H9 (cell line): ENCODE measurements around the gene MN1. TPM values are rescaled to one million over a fixed set of nuclear protein-coding genes. Genes with fewer than 3 reads are reported as not detected.

Experiments
- DNase-seq: peaks from one replicate; pipeline ENCODE4 v3.0.0-alpha.2; 2017
- H2AFZ ChIP-seq: one replicate; pipeline ENCODE4 v1.6.1; 2013; ENCODE audit warnings: mild to moderate bottlenecking, low read length, control low read depth, moderate library complexity
- H2AK5ac ChIP-seq: 2 replicates; pipeline ENCODE4 v1.6.1; 2013; ENCODE audit warnings: low read length, control low read depth, mixed read lengths; ENCODE audit not compliant: insufficient read length
- H2BK120ac ChIP-seq: one replicate; pipeline ENCODE4 v1.6.1; 2013; ENCODE audit warnings: low read depth, mild to moderate bottlenecking, low read length, control low read depth, inconsistent platforms; ENCODE audit not compliant: poor library complexity, severe bottlenecking
- H2BK12ac ChIP-seq: 2 replicates; pipeline ENCODE4 v1.6.1; 2013; ENCODE audit warnings: low read length, control low read depth, mixed read lengths, low read depth; ENCODE audit not compliant: insufficient read length
- H2BK15ac ChIP-seq: 2 replicates; pipeline ENCODE4 v1.6.1; 2013; ENCODE audit warnings: low read depth, low read length, control low read depth
- H2BK20ac ChIP-seq: one replicate; pipeline ENCODE4 v1.6.1; 2013; ENCODE audit warnings: low read depth, mild to moderate bottlenecking, low read length, control low read depth, inconsistent platforms; ENCODE audit not compliant: poor library complexity, severe bottlenecking
- H2BK5ac ChIP-seq: 2 replicates; pipeline ENCODE4 v1.6.1; 2013; ENCODE audit warnings: low read length, control low read depth, mixed read lengths; ENCODE audit not compliant: insufficient read length
- H3K14ac ChIP-seq: 2 replicates; pipeline ENCODE4 v1.6.1; 2013; ENCODE audit warnings: low read length, control low read depth; ENCODE audit not compliant: insufficient read depth
- H3K18ac ChIP-seq: 2 replicates; pipeline ENCODE4 v1.6.1; 2013; ENCODE audit warnings: low read depth, mild to moderate bottlenecking, mixed read lengths, low read length, control low read depth; ENCODE audit not compliant: insufficient read length
- H3K23ac ChIP-seq: 2 replicates; pipeline ENCODE4 v1.6.1; 2013; ENCODE audit warnings: low read length, control low read depth, mixed read lengths, low read depth; ENCODE audit not compliant: insufficient read length
- H3K23me2 ChIP-seq: 2 replicates; pipeline ENCODE4 v1.6.1; 2013; ENCODE audit warnings: low read depth, mild to moderate bottlenecking, mixed read lengths, low read length, control low read depth; ENCODE audit not compliant: insufficient read length, poor library complexity, severe bottlenecking
- H3K27ac ChIP-seq: 2 replicates; pipeline ENCODE4 v1.5.1; 2013; ENCODE audit warnings: low read length, control low read depth, mixed read lengths, low read depth; ENCODE audit not compliant: insufficient read length
- H3K27me3 ChIP-seq: 2 replicates; pipeline ENCODE4 v1.6.1; 2013; ENCODE audit warnings: low read length, control low read depth, inconsistent platforms; ENCODE audit not compliant: insufficient read depth
- H3K4ac ChIP-seq: 2 replicates; pipeline ENCODE4 v1.6.1; 2013; ENCODE audit warnings: low read depth, mild to moderate bottlenecking, control low read depth, inconsistent platforms, low read length, moderate library complexity
- H3K4me1 ChIP-seq: 2 replicates; pipeline ENCODE4 v1.6.1; 2013; ENCODE audit warnings: low read length, control low read depth, inconsistent platforms; ENCODE audit not compliant: insufficient read depth
- H3K4me2 ChIP-seq: 2 replicates; pipeline ENCODE4 v1.6.1; 2013; ENCODE audit warnings: low read length, control low read depth, mixed read lengths; ENCODE audit not compliant: insufficient read length, insufficient read depth
- H3K56ac ChIP-seq: 2 replicates; pipeline ENCODE4 v1.6.1; 2013; ENCODE audit warnings: low read depth, mild to moderate bottlenecking, mixed read lengths, low read length, control low read depth; ENCODE audit not compliant: insufficient read length
- H3K79me1 ChIP-seq: 2 replicates; pipeline ENCODE4 v1.6.1; 2013; ENCODE audit warnings: low read depth, mild to moderate bottlenecking, moderate library complexity, low read length, control low read depth, inconsistent platforms; ENCODE audit not compliant: insufficient read depth, poor library complexity, severe bottlenecking
- H3K79me2 ChIP-seq: 2 replicates; pipeline ENCODE4 v1.6.1; 2013; ENCODE audit warnings: low read length, control low read depth, inconsistent platforms; ENCODE audit not compliant: insufficient read depth
- H3K9ac ChIP-seq: 2 replicates; pipeline ENCODE4 v1.6.1; 2013; ENCODE audit warnings: low read length, control low read depth, mixed read lengths; ENCODE audit not compliant: insufficient read length; ENCODE audit errors: extremely low read depth
- H3K9me3 ChIP-seq: one replicate; pipeline ENCODE4 v1.6.1; 2013; ENCODE audit warnings: low read depth, low read length, inconsistent platforms; ENCODE audit not compliant: control insufficient read depth
- H3T11ph ChIP-seq: one replicate; pipeline ENCODE4 v1.6.1; 2013; ENCODE audit warnings: mild to moderate bottlenecking, low read length, control low read depth, inconsistent platforms
- H4K20me1 ChIP-seq: one replicate; pipeline ENCODE4 v1.6.1; 2013; ENCODE audit not compliant: control insufficient read depth, insufficient read length, insufficient read depth
- H4K5ac ChIP-seq: 2 replicates; pipeline ENCODE4 v1.6.1; 2013; ENCODE audit warnings: low read depth, mild to moderate bottlenecking, mixed read lengths, low read length, control low read depth; ENCODE audit not compliant: insufficient read length
- H4K8ac ChIP-seq: replicated peaks from 2 replicates; pipeline ENCODE4 v1.6.1; 2013; ENCODE audit warnings: low read length, control low read depth, mixed read lengths, low read depth; ENCODE audit not compliant: insufficient read length
- H4K91ac ChIP-seq: 2 replicates; pipeline ENCODE4 v1.6.1; 2013; ENCODE audit warnings: low read depth, mild to moderate bottlenecking, moderate library complexity, mixed read lengths, low read length, control low read depth; ENCODE audit not compliant: insufficient read length
- H3K27ac Mint-ChIP-seq, 3 experiments: 2 replicates in 2 of 3; 3 replicates in 1 of 3; pipeline ENCODE4 v1.8.0; 2020 to 2021; ENCODE audit warnings: mixed read lengths in 3 of 3, mild to moderate bottlenecking in 1 of 3, moderate library complexity in 1 of 3
- H3K27me3 Mint-ChIP-seq: 2 replicates; pipeline ENCODE4 v1.8.0; 2021; ENCODE audit warnings: low read depth, mild to moderate bottlenecking, moderate library complexity, mixed read lengths
- H3K36me3 Mint-ChIP-seq, 3 experiments: 2 replicates in 2 of 3; 3 replicates in 1 of 3; pipeline ENCODE4 v1.8.0; 2020 to 2021; ENCODE audit warnings: low read depth in 3 of 3, mixed read lengths in 3 of 3; ENCODE audit not compliant: insufficient read depth in 1 of 3
- H3K4me1 Mint-ChIP-seq, 2 experiments: 2 replicates each; pipeline ENCODE4 v1.8.0; 2020; ENCODE audit warnings: mixed read lengths in 2 of 2
- H3K4me3 Mint-ChIP-seq, 2 experiments: 2 replicates in 1 of 2; 3 replicates in 1 of 2; pipeline ENCODE4 v1.8.0; 2020 to 2021; ENCODE audit warnings: mild to moderate bottlenecking in 2 of 2, mixed read lengths in 2 of 2, moderate library complexity in 1 of 2
- H3K9me3 Mint-ChIP-seq, 2 experiments: 2 replicates in 1 of 2; 3 replicates in 1 of 2; pipeline ENCODE4 v1.8.0; 2020; ENCODE audit warnings: mild to moderate bottlenecking in 2 of 2, mixed read lengths in 2 of 2, moderate library complexity in 1 of 2
- CTCF ChIP-seq: fragments of 200-600 bp; sonication (generic); conservative IDR thresholded peaks from 3 replicates; pipeline ENCODE4 v1.8.0; 2021; ENCODE audit warnings: antibody characterized with exemption, mild to moderate bottlenecking
- WGBS: extraction: QIAGEN DNeasy Blood & Tissue Kit; methylation state at CpG from one replicate; pipeline ENCODE4 v1.1.7; 2013; ENCODE audit warnings: missing lambda C conversion rate, low lambda C conversion rate, mixed read lengths; ENCODE audit not compliant: insufficient read length; ENCODE audit errors: extremely low coverage; 5-methylcytosine and 5-hydroxymethylcytosine counted together
- total RNA-seq: library from RNA; stranded (reverse); gene quantifications from 2 replicates; pipeline ENCODE4 v1.2.1, GENCODE V29; 2021

MN1 gene
- total RNA-seq, 1 experiment from 2014 or later: 2.8 TPM

- H3K56ac ChIP-seq: no peak overlapping the region
- H3K14ac ChIP-seq: no peak overlapping the region
- H4K5ac ChIP-seq: no peak overlapping the region
- no peak for TF ChIP-seq CTCF
- no peak overlapping the region for H3K4me3 Mint-ChIP-seq
- no peaks in the 10 kb centered on the region for H4K20me1 ChIP-seq
- H2BK15ac ChIP-seq: no peak overlapping the region
- H3K9ac ChIP-seq: no peak overlapping the region
- no peak overlapping the region for H4K91ac ChIP-seq
- H2BK120ac ChIP-seq: no peak overlapping the region
- peak overlapping the region; percentile 11 to 88 (median 21); a peak in 4 of 7 replicates for H3K27ac Mint-ChIP-seq
- H2AK5ac ChIP-seq: no peak overlapping the region
- peaks cover 16% of the 10 kb centered on the region; the same call in 1 of the 2 replicates for H3K79me2 ChIP-seq
- H3K4me2 ChIP-seq: no peak overlapping the region
- no peak overlapping the region for H2BK12ac ChIP-seq
- no peak overlapping the region for H3K27ac ChIP-seq
- no peak overlapping the region for H3K18ac ChIP-seq
- no peaks in the 10 kb centered on the region for H3K23me2 ChIP-seq
- no peaks in the 10 kb centered on the region for H3K9me3 Mint-ChIP-seq
- no peak overlapping the region for H2BK20ac ChIP-seq
- H3K4ac ChIP-seq: no peak overlapping the region
- H3K79me1 ChIP-seq: no peaks in the 10 kb centered on the region
- H3K9me3 ChIP-seq: no peaks in the 10 kb centered on the region
- peaks cover 12 to 28% (median 21%) of the 10 kb centered on the region in 3 experiments; a peak in 6 of 7 replicates for H3K36me3 Mint-ChIP-seq
- WGBS: no CpG with 5 or more reads among the region's 4 CpGs
- H3K4me1 ChIP-seq: peaks cover 5% of the 10 kb centered on the region; the same call in 1 of the 2 replicates
- H2AFZ ChIP-seq: no peak overlapping the region
- no peak overlapping the region for H3K23ac ChIP-seq
- no peak overlapping the region for H3T11ph ChIP-seq
- no peaks in the 10 kb centered on the region for H3K27me3 ChIP-seq
- H3K27me3 Mint-ChIP-seq: no peaks in the 10 kb centered on the region; the same call in 1 of the 2 replicates
- no peak overlapping the region for H4K8ac ChIP-seq
- peaks cover 31 to 44% of the 10 kb centered on the region in 2 experiments for H3K4me1 Mint-ChIP-seq
- DNase-seq: no peak
- no peak overlapping the region for H2BK5ac ChIP-seq
These were observed 88.1 kb downstream of the MN1 start for GRCh38 chr22:27713461-27713860.
